HG03520 (cell line): ENCODE results near the gene SRGAP3.

ENCODE experiments used
- ATAC-seq: cut with Tn5 transposase; IDR thresholded peaks from one replicate; pipeline ENCODE4 v1.9.1; 2021; ENCODE audit warnings: mild to moderate bottlenecking, moderate library complexity; ENCODE audit not compliant: unreplicated experiment

Gene SRGAP3

DNA sequence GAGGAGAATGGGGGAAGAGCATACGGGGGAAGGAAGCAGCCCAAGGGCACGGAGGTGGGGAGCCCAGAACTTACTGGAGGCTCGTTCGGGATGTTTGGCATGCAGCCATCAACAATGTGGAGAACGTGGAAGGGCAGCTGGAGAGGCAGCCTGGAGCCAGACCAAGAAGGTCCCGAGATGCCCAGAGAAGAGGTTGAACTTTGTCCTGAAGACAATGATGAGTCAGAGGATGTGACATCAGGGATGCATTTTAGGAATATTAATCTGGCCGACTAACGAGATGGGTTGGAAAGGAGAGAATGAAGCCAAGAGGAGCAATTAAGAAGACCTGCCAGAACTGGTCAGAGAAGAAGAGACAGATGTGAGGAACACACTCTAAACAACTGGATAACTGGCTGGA lies 98.2 kb downstream of the SRGAP3 start:
- ATAC-seq, result no peak

GRCh38 chr3:9149566-9149965 lies 99.9 kb downstream of the SRGAP3 start:
- ATAC-seq, result no peak

DNA sequence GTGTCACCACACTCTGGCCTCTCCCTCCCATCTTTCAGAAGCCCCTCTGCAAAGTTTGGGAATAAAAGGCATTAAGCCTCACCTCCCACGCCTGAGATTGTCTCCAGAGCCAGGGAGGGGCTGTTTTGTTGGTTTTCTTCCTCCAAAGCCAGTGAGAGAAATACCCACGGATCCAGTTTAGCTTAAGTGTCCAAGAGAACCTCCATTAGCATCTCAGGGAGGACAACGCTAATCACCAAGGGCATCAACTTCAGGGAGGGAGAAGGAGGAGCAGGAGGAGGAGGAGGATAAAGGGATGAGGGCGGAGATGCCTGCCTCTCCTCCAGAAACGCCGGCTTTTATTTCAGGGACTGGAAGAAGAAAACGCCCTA lies 101.6 kb downstream of the SRGAP3 start:
- ATAC-seq, result no peak

GRCh38 chr3:9147215-9147895 lies 102.1 kb downstream of the SRGAP3 start:
- peak; percentile 64 for ATAC-seq

DNA sequence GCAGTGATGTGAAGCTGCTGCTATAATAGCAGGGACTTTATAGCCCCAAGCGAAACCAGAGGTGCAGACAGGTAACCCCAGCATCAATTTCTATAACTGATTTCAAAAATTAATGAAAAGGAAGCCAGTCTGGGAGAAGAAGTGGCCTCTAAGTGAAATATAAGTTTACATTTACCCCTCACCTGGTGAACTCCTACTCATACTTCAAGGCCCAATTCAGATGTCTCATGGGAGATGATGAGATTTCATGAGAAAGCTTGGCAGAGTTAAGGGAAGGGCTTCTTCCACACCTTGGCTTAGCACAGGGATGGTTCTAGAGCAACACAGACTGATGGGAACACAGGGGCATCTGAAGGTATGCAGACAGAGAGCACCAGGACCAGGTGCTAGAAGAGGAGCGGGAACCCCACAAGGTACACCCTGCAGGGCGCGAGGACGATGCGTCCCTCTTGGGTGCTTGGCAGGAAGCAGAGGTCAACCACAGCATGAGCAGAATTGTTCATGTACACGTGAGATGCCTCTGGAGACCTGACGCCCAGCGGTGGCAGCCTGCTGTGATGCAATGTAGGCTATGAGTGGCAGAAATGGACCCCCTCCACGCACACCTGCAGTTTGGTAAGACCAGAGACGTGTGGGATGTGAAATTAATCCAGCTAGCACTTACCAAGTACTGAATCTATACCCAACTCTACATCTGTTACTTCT lies 102.9 kb downstream of the SRGAP3 start:
- peak; percentile 58 for ATAC-seq

GRCh38 chr3:9143184-9143583 lies 106.3 kb downstream of the SRGAP3 start:
- ATAC-seq, result no peak

- no peak for ATAC-seq
Observed at GRCh38 chr3:9142362-9142761, 107.1 kb downstream of the SRGAP3 start.

- ATAC-seq, result no peak
Observed at GRCh38 chr3:9141928-9142289, 107.5 kb downstream of the SRGAP3 start.

DNA sequence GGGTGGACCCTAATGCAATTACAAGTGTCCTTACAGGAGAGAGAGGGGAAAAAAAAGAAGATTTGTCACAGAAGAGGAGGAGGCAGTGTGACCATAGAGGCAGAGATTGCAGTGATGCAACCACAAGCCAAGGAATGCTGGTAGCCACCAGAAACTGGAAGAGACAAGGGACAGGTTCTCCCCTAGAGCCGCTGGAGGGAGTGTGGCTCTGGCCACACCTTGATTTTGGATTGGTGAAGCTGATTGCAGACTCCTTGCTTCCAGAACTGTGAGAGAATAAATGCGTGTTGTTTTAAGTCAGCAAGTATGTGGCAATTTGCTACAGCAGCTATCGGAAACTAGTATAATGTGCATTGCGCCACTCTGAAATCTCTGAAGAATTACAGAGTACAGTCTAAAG lies 110.1 kb downstream of the SRGAP3 start:
- ATAC-seq, result no peak

GRCh38 chr3:9137676-9138075 lies 111.8 kb downstream of the SRGAP3 start:
- ATAC-seq, result no peak

DNA sequence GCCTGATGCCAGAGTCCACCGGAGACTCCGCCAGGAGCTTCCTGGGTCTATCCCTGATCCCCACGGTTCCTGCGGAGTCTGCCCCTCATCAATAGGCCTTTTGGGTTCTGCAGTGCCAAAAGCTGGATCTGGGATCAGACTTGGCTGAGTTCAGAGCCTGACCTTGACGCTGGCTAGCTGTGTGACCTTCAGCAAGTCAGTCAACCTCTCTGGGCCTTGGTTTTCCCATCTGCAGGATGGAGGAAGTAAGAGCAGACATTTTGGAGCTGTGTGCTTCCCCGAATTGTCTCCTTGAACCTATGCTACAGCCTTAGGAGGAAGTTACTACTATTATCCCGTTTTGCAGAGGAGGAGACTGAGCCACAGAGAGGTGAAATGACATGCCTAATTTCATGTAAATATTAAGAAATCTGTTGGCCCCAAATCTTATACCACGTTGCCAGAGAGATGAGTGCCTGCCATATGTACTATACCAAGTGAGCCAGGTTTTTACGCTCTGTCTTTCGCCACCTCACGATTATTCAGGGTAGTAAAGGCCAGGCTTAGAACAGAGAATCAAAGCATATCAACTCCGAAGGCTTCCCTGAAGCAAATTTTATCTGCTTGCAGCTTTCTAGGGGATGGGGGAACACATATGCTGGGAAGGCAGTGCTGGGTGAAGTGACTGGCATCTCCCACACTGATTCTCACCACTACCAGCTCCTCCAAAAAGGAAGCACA lies 112.5 kb downstream of the SRGAP3 start:
- ATAC-seq, result no peak

DNA sequence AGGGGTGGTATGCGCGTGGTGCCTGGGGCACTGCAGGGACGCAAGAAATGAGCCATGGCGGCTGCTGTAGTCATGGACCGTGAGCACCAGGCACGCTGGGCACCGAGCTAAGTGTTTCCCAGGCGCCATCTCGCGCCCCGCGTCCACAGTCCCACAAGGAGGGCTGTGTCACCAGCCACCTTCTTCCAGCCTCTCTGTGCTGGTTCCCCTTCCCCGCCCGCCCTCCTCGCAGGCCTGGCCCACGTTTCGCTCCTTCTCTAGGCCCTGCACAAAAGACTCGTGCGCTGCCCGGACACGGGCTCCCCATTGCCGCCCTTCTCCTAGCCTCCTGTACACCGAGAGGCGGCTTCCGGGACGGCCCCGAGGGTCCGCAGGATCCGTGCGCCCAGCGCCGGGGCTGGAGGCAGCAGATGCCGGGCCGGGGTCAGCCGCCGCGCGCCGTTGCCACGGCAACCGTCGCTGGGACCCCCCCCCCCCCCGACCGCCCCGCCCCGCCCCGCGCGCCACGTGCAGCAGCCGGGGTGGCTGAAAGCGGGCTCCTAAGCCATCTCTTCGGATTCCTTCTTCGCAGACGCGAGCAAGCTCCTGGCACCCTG lies 113.4 kb downstream of the SRGAP3 start:
- no peak for ATAC-seq

DNA sequence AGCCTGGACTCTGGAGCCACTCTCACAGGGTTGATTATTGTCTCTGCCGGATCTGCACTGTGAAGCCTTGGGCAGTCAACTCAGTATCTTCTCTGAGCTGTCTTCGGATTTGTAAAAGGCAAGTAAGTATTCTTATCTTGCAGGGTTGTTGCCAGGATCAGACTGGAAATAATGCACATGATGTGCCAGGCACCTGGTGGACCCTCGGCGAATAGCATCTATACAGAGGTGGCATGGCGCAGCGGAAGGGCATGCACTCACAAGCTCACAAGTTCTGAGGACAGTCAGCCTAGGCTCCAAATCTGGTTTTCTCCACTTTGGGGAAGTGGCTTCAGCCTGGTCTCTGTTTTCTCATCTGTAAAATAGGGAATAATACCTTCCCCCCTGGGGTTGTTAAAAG lies 113.9 kb downstream of the SRGAP3 start:
- no peak for ATAC-seq

DNA sequence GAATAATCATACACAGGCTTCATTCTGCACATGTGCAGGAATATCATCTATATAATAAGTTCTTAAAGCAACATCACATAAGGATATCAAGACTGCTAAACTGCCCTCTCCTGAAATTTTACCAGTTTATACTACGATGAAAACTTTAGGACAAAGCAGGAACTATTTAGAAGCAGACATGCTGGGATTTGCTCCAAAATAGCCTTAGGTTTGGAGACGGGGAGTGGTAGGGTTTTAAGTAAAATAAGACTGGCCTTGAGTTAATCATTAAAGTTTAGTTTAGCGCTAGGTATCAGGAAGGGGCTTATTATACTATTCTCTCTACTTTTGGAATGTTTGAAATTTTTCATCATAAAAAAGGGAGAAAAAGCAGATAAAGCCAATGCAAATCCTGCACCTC lies 115.8 kb downstream of the SRGAP3 start:
- ATAC-seq, result no peak

DNA sequence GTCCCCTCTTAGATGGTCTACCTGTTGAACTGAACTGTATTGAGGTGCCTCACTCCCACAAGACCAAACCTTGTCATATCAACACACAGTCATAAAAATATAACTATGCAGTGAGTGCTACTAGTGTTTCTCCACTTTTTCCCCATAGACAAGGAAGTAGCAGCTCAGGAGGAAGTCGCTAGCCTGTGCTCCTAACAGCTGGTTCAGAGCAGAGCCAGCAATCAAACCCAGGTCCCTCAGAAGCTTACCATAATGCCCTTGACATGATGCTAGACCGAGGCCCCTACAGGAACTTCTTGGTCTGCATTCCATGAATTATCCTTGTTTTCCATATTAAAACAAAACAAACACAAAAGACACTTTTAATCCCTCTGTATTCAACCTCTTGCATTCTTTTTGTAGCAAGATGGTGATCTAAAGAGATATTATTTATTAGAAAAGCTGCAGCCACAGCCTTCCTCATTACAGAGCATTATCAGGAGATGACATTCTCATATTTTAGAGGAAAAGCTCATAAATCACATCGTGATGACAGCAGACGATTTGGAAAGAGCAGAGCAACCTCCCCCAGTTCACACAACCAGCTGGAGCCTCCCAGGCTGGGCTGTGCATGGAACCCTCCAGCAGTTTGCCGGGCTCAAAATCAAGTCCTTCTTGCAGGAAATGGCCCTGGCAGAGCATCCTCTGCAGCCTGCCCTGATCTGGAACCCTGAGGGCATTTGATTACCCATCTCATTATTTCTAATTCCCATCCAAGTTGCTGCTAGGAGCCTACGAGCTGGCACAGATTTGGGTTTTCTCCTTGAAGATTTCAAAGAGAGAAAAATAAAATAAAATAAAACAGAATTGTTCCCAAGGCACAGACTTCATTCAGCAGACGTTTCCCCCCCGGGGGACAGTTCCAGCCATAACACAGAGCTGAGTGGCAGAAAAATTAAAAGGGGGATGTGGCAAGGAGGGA lies 118.8 kb downstream of the SRGAP3 start:
- ATAC-seq, result no peak

- ATAC-seq, result no peak
Observed at GRCh38 chr3:9129365-9129764, 120.1 kb downstream of the SRGAP3 start.

GRCh38 chr3:9125278-9125951 lies 124.0 kb downstream of the SRGAP3 start:
- ATAC-seq, result no peak

GRCh38 chr3:9124730-9125129 lies 124.7 kb downstream of the SRGAP3 start:
- no peak for ATAC-seq

GRCh38 chr3:9123840-9124239 lies 125.6 kb downstream of the SRGAP3 start:
- no peak for ATAC-seq

GRCh38 chr3:9122732-9123364 lies 126.6 kb downstream of the SRGAP3 start:
- no peak for ATAC-seq
